Gastrocnemius medialis (tissue), 4 donors: ENCODE measurements around the gene LIPT2.

Source experiments
- POLR2A ChIP-seq, 2 donors: fragments of 450-650 bp; IDR thresholded peaks; one replicate each; pipeline ENCODE4 v1.6.1; 2017; ENCODE audit warnings: antibody characterized with exemption in 2 of 2, mild to moderate bottlenecking in 2 of 2, moderate library complexity in 2 of 2
- TF ChIP-seq, protein P1 (sequence below), 5 experiments: fragments of 450-650 bp in 3 of 5; fragments of 200-600 bp in 2 of 5; sonication (generic) in 2 of 5; IDR thresholded peaks in 4 of 5; conservative IDR thresholded peaks in 1 of 5; 1 replicate in 4 of 5; 2 replicates in 1 of 5; pipeline ENCODE4 v1.5.1; 2016 to 2019; ENCODE audit warnings: antibody characterized with exemption in 5 of 5, mild to moderate bottlenecking in 3 of 5, moderate library complexity in 3 of 5

DNA sequence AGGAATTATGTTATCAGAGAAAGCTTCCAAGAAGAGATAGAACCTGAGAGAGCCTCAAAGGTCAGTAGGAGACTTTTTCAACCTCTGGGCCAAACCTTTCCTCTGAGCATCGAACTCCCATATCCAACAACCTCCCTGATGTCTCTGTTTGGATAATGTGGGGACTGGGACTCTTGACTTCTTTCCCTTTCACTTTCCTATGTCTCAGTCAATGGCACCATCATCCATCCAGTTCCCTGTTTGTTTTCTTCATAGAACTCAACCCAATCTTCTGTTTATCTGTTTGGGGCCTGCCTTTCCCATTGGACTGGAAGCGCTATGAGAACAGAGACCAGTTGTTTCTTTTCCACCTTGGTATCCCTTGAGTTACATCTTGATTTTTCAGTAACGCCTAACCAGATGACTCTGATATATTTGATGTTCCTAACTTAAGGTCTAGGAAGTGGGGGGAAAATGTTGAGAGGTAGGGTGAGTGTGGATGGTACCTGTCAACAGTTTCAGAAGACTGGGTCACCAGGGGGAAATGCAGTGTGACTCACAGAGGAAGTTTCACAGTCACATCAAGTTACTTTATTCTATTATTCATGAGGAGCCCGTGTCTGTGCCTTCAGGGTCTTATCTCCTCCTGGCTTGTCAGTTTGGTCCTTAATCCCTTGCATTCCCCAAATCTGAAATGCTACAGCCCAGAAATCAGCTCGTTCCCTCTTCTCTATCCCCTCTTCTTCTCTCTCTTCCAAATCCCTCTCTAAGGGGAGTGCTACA, 21.7 kb downstream of the LIPT2 start:
- TF ChIP-seq, protein P1, sequence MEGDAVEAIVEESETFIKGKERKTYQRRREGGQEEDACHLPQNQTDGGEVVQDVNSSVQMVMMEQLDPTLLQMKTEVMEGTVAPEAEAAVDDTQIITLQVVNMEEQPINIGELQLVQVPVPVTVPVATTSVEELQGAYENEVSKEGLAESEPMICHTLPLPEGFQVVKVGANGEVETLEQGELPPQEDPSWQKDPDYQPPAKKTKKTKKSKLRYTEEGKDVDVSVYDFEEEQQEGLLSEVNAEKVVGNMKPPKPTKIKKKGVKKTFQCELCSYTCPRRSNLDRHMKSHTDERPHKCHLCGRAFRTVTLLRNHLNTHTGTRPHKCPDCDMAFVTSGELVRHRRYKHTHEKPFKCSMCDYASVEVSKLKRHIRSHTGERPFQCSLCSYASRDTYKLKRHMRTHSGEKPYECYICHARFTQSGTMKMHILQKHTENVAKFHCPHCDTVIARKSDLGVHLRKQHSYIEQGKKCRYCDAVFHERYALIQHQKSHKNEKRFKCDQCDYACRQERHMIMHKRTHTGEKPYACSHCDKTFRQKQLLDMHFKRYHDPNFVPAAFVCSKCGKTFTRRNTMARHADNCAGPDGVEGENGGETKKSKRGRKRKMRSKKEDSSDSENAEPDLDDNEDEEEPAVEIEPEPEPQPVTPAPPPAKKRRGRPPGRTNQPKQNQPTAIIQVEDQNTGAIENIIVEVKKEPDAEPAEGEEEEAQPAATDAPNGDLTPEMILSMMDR (IDR thresholded peaks at IDR 0.05 in 4 of 5, conservative IDR thresholded peaks at IDR 0.05 in 1 of 5): no peak
- no peak for TF ChIP-seq POLR2A (IDR thresholded peaks at IDR 0.05)
